Liver (tissue), 3 donors: ENCODE data around the gene WDR5.

Experiments
- CTCF ChIP-seq: fragments of 150-350 bp; IDR thresholded peaks from 2 replicates; pipeline ENCODE4 v1.5.1; 2017; ENCODE audit warnings: improper control_type of control experiment, low read depth, low read length; ENCODE audit not compliant: missing input control
- RXRA ChIP-seq, 2 donors: IDR thresholded peaks; 2 replicates each; pipeline ENCODE4 v1.6.1; 2017 to 2018; ENCODE audit warnings: antibody characterized with exemption in 2 of 2, mild to moderate bottlenecking in 1 of 2
- TF ChIP-seq, protein P1 (sequence below): IDR thresholded peaks from 2 replicates; pipeline ENCODE4 v1.6.1; 2016; ENCODE audit warnings: antibody characterized with exemption, mild to moderate bottlenecking
- donor health status: healthy.
- donor health status: healthy.

GRCh38 chr9:134177624-134178393 lies 41.9 kb downstream of the WDR5 start:
- TF ChIP-seq, protein P1, sequence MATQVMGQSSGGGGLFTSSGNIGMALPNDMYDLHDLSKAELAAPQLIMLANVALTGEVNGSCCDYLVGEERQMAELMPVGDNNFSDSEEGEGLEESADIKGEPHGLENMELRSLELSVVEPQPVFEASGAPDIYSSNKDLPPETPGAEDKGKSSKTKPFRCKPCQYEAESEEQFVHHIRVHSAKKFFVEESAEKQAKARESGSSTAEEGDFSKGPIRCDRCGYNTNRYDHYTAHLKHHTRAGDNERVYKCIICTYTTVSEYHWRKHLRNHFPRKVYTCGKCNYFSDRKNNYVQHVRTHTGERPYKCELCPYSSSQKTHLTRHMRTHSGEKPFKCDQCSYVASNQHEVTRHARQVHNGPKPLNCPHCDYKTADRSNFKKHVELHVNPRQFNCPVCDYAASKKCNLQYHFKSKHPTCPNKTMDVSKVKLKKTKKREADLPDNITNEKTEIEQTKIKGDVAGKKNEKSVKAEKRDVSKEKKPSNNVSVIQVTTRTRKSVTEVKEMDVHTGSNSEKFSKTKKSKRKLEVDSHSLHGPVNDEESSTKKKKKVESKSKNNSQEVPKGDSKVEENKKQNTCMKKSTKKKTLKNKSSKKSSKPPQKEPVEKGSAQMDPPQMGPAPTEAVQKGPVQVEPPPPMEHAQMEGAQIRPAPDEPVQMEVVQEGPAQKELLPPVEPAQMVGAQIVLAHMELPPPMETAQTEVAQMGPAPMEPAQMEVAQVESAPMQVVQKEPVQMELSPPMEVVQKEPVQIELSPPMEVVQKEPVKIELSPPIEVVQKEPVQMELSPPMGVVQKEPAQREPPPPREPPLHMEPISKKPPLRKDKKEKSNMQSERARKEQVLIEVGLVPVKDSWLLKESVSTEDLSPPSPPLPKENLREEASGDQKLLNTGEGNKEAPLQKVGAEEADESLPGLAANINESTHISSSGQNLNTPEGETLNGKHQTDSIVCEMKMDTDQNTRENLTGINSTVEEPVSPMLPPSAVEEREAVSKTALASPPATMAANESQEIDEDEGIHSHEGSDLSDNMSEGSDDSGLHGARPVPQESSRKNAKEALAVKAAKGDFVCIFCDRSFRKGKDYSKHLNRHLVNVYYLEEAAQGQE = no peak
- TF ChIP-seq RXRA (IDR thresholded peaks at IDR 0.05) (no peak), CTCF (no peak)
